ENCODE data around the gene DAO. TPM values are rescaled to one million over a fixed set of nuclear protein-coding genes. Genes with fewer than 3 reads are reported as not detected.

DAO gene
- total and polyA plus RNA-seq, 2 experiments from 2014 or later, result 0.88 to 0.90 TPM

DNA sequence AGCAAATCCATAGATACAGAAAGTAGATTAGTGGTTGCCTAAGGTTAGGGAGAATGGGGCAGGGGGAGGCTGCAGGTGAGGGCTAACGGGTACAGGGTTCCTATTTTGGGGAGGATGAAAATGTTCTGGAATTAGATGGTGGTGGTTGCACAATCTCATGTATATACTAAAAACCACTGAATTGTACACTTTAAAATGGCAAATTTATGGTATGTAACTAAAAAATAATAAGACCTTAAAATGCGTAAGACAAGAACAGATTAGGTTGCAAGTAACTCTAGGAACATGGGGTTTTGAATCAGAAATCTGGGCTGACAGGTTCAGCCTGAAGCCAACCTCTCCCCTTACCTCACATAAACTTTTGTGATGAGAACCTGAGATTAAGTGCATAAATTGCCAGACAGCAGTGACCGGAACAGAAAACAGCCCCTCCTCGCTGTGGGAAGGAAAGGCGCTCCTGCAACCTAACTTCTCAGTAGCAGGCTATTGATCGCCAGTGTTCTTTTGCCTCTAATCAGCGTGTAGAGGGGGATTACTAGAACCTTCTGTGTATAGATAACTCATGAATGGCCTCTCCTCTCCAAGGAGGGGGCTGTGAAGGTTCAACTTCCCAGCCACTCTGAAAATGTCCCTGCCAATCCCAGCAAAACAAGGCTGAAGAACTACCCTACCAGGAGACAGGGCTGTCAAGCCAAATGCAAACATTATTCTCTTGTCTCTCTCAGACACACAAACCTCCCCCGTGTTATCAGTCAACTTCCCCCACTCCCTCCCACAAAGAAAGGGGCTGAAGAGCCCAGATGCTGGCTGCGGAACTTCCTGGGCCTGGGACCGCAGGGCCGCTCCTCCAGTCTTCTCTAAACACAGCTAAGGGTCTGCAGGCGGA is 24.4 kb upstream of the DAO start:
- H3K9me3 ChIP-seq (ENCODE audit: low read depth), result no peaks in the 10 kb centered on the region
- peak overlapping the region; percentile 91 for H3K27ac ChIP-seq
- no peak for DNase-seq (ENCODE audit: low spot score)
- H3K36me3 ChIP-seq (replicated peaks; ENCODE audit: insufficient read depth, low read depth), result no peaks in the 10 kb centered on the region
- H3K4me2 ChIP-seq, result peak overlapping the region; percentile 99
- peak overlapping the region; percentile 97 for H3K4me3 ChIP-seq
- peaks cover 22% of the 10 kb centered on the region for H3K4me1 ChIP-seq (ENCODE audit: insufficient read depth)
- peaks cover 10% of the 10 kb centered on the region for H4K20me1 ChIP-seq (ENCODE audit: insufficient read depth, poor library complexity, severe bottlenecking)
- H3K79me2 ChIP-seq, result peaks cover 64% of the 10 kb centered on the region
- no peak overlapping the region for H2AFZ ChIP-seq
- WGBS (ENCODE audit: low lambda C conversion rate, missing lambda C conversion rate), result 42% methylated on average over 12 of the region's 12 CpGs
- H3K9me2 ChIP-seq (replicated peaks; ENCODE audit: insufficient read depth), result no peaks in the 10 kb centered on the region
- H3K27me3 ChIP-seq, result no peaks in the 10 kb centered on the region
- TF ChIP-seq EZH2phosphoT487 (IDR thresholded peaks at IDR 0.05; ENCODE audit: low read depth, severe bottlenecking, unreplicated experiment) (no peak), CTCF (IDR thresholded peaks at IDR 0.05; ENCODE audit: poor library complexity) (no peak), EZH2 (IDR thresholded peaks at IDR 0.05; ENCODE audit: borderline replicate concordance) (no peak)

GRCh38 chr12:108856170-108856427 is 23.8 kb upstream of the DAO start:
- Histone ChIP-seq H3K36me3 (replicated peaks; ENCODE audit: insufficient read depth, low read depth) (no peaks in the 10 kb centered on the region), H3K4me3 (peak overlapping the region; percentile 97), H2AFZ (peak overlapping the region; percentile 65), H3K9me3 (ENCODE audit: low read depth) (no peaks in the 10 kb centered on the region), H3K9me2 (replicated peaks; ENCODE audit: insufficient read depth) (no peaks in the 10 kb centered on the region), H3K4me2 (peak overlapping the region; percentile 99), H3K27me3 (no peaks in the 10 kb centered on the region), H4K20me1 (ENCODE audit: insufficient read depth, poor library complexity, severe bottlenecking) (peaks cover 10% of the 10 kb centered on the region), H3K27ac (peak overlapping the region; percentile 91), H3K4me1 (ENCODE audit: insufficient read depth) (peaks cover 22% of the 10 kb centered on the region), H3K79me2 (peaks cover 60% of the 10 kb centered on the region)
- no peak for DNase-seq (ENCODE audit: low spot score)
- 26% methylated on average over 6 of the region's 6 CpGs for WGBS (ENCODE audit: low lambda C conversion rate, missing lambda C conversion rate)
- TF ChIP-seq CTCF (IDR thresholded peaks at IDR 0.05; ENCODE audit: poor library complexity) (no peak), EZH2phosphoT487 (IDR thresholded peaks at IDR 0.05; ENCODE audit: low read depth, severe bottlenecking, unreplicated experiment) (no peak), EZH2 (IDR thresholded peaks at IDR 0.05; ENCODE audit: borderline replicate concordance) (no peak)

- 9% methylated on average over 23 of the region's 24 CpGs for WGBS (ENCODE audit: low lambda C conversion rate, missing lambda C conversion rate)
- H3K36me3 ChIP-seq (replicated peaks; ENCODE audit: insufficient read depth, low read depth), result no peaks in the 10 kb centered on the region
- H3K27ac ChIP-seq, result peak overlapping the region; percentile 91
- peak; percentile 76 for DNase-seq (ENCODE audit: low spot score)
- peak overlapping the region; percentile 97 for H3K4me3 ChIP-seq
- peaks cover 10% of the 10 kb centered on the region for H4K20me1 ChIP-seq (ENCODE audit: insufficient read depth, poor library complexity, severe bottlenecking)
- no peak for TF ChIP-seq CTCF (IDR thresholded peaks at IDR 0.05; ENCODE audit: poor library complexity)
- no peak for TF ChIP-seq EZH2phosphoT487 (IDR thresholded peaks at IDR 0.05; ENCODE audit: low read depth, severe bottlenecking, unreplicated experiment)
- no peak for TF ChIP-seq EZH2 (IDR thresholded peaks at IDR 0.05; ENCODE audit: borderline replicate concordance)
- H3K27me3 ChIP-seq, result no peaks in the 10 kb centered on the region
- no peaks in the 10 kb centered on the region for H3K9me3 ChIP-seq (ENCODE audit: low read depth)
- H3K4me1 ChIP-seq (ENCODE audit: insufficient read depth), result peaks cover 22% of the 10 kb centered on the region
- H3K9me2 ChIP-seq (replicated peaks; ENCODE audit: insufficient read depth), result no peaks in the 10 kb centered on the region
- peaks cover 55% of the 10 kb centered on the region for H3K79me2 ChIP-seq
- H3K4me2 ChIP-seq, result peak overlapping the region; percentile 99
- H2AFZ ChIP-seq, result peak overlapping the region; percentile 65
Observed at GRCh38 chr12:108856428-108857157, 23.3 kb upstream of the DAO start.
